ENCODE measurements around the gene ZNF236. TPM values are rescaled to one million over a fixed set of nuclear protein-coding genes. Genes with fewer than 3 reads are reported as not detected.

ZNF236 gene
- total and polyA plus RNA-seq, 10 of the 15 experiments (the other 5 are each of a cell fraction or from before 2014, with no cell fraction given): 1.0 to 14.4 (median 5.9) TPM

GRCh38 chr18:76956648-76957047, 134.3 kb downstream of the ZNF236 start:
- FAIRE-seq (no peak), ATAC-seq (no peak), DNase-seq (ENCODE audit: low read depth, low spot score) (no peak)
- intact Hi-C loops (cut with micrococcal nuclease; ENCODE audit: unreplicated experiment) (no loop called here), in situ Hi-C loops (cut with MboI) (no loop called here)
- SMC1A ChIA-PET (ENCODE audit: uncharacterized antibody, unreplicated experiment): no interaction called here
- Histone ChIP-seq H4K20me1 (ENCODE audit: control insufficient read depth, insufficient read depth) (no peaks in the 10 kb centered on the region), H3K27me3 (replicated peaks in 1 of 2; ENCODE audit: control insufficient read depth in 2 of 2, insufficient read depth in 2 of 2, low read length in 1 of 2) (no peaks in the 10 kb centered on the region), H3K36me3 (ENCODE audit: control insufficient read depth in 2 of 2, insufficient read depth in 2 of 2, low read length in 1 of 2) (peaks cover 16 to 21% of the 10 kb centered on the region in 2 experiments; a peak in 3 of 4 replicates), H3K79me2 (ENCODE audit: control insufficient read depth, insufficient read depth, low read length) (no peaks in the 10 kb centered on the region), H3K4me1 (ENCODE audit: control insufficient read depth, insufficient read depth, low read length) (no peaks in the 10 kb centered on the region), H2AFZ (ENCODE audit: control insufficient read depth, low read depth, low read length) (no peak overlapping the region), H3K4me2 (ENCODE audit: control insufficient read depth, insufficient read depth) (no peak overlapping the region), H3K27ac (ENCODE audit: control insufficient read depth, insufficient read depth) (no peak overlapping the region), H3K9ac (ENCODE audit: control insufficient read depth, insufficient read depth, low read length) (no peak overlapping the region), H3K4me3 (no peak overlapping the region), H3K9me3 (replicated peaks; ENCODE audit: control insufficient read depth, insufficient read depth, low read length) (no peaks in the 10 kb centered on the region)
- TF ChIP-seq BCL3 (IDR thresholded peaks at IDR 0.05; ENCODE audit: borderline replicate concordance, insufficient read depth, low read depth, low read length, poor library complexity, severe bottlenecking): no peak
- TF ChIP-seq MTA2 (IDR thresholded peaks at IDR 0.05; ENCODE audit: low read depth): no peak
- no peak for TF ChIP-seq NR2C1 (IDR thresholded peaks at IDR 0.05)
- TF ChIP-seq MYB (IDR thresholded peaks at IDR 0.05; ENCODE audit: borderline replicate concordance, low read depth, low read length): no peak
- no peak for TF ChIP-seq IRF3 (IDR thresholded peaks at IDR 0.05)
- no peak for TF ChIP-seq NR2C2 (IDR thresholded peaks at IDR 0.05; ENCODE audit: borderline replicate concordance, control insufficient read depth, insufficient read length, low read depth)
- TF ChIP-seq YY1 (IDR thresholded peaks at IDR 0.05; ENCODE audit: low read depth, low read length): no peak
- TF ChIP-seq CBFB (IDR thresholded peaks at IDR 0.05; ENCODE audit: low read depth): no peak
- no peak for TF ChIP-seq POU2F2 (IDR thresholded peaks at IDR 0.05; ENCODE audit: borderline replicate concordance, low read depth, low read length)
- TF ChIP-seq STAT3 (IDR thresholded peaks at IDR 0.05; ENCODE audit: low read depth, low read length): no peak
- no peak for TF ChIP-seq MTA3 (IDR thresholded peaks at IDR 0.05; ENCODE audit: borderline replicate concordance, low read length)
- TF ChIP-seq POLR2A (IDR thresholded peaks at IDR 0.05; ENCODE audit: low read depth, low read length): no peak
- no peak for TF ChIP-seq LARP7 (IDR thresholded peaks at IDR 0.05)
- no peak for TF ChIP-seq SUPT20H (IDR thresholded peaks at IDR 0.05; ENCODE audit: borderline replicate concordance, control insufficient read depth, low read depth, low read length)
- no peak for TF ChIP-seq MLLT1 (IDR thresholded peaks at IDR 0.05)
- TF ChIP-seq BCLAF1 (IDR thresholded peaks at IDR 0.05): no peak
- BruUV-seq (replicated peaks): no TSS peak
- CTCF ChIA-PET: interaction anchor here (1.9 kb wide), 1 partner anchor 34 kb away, joined by 5 read pairs; no protein-coding TSS in a partner anchor
- 96% methylated on average over 11 of the region's 11 CpGs for WGBS (ENCODE audit: insufficient coverage, insufficient replicate concordance, low lambda C conversion rate, missing lambda C conversion rate)
- RAD21 ChIA-PET (ENCODE audit: unreplicated experiment): no interaction called here
- POLR2A ChIA-PET: no interaction called here
